ENCODE results near the gene PLSCR4. TPM values are rescaled to one million over a fixed set of nuclear protein-coding genes. Genes with fewer than 3 reads are reported as not detected.
"Not testable (repeated sequence)": the region's sequence is repeated elsewhere in the genome, so short reads cannot be mapped to it uniquely, and the experiment has no call there.

The PLSCR4 gene
- total and polyA plus RNA-seq, 8 donors = 6.1 to 76.3 (median 18.6) TPM

GRCh38 chr3:146256851-146257486, 6.1 kb upstream of the PLSCR4 start:
- no peak overlapping the region for H3K27ac ChIP-seq
- WGBS, 5 donors = 70 to 83% (median 77%) methylated on average over 1 to 3 of the region's 3 CpGs
- intact Hi-C loops (cut with DNase I; ENCODE audit: low total_unique reads) = no loop called here
- no peak for DNase-seq
- H3K27me3 ChIP-seq = no peaks in the 10 kb centered on the region
- H3K4me3 ChIP-seq = no peak overlapping the region
- peaks cover 0 to 2% (median under 1%) of the 10 kb centered on the region in 4 donors for H3K4me1 ChIP-seq
- TF ChIP-seq POLR2A (IDR thresholded peaks at IDR 0.05) = no peak
- no peak for TF ChIP-seq CTCF (IDR thresholded peaks at IDR 0.05)
- no peak for TF ChIP-seq EP300 (IDR thresholded peaks at IDR 0.05)
- no peak for TF ChIP-seq POLR2AphosphoS5 (IDR thresholded peaks at IDR 0.05)
- H3K9me3 ChIP-seq = peaks cover 0 to 4% (median 1%) of the 10 kb centered on the region in 4 donors
- H3K36me3 ChIP-seq = no peaks in the 10 kb centered on the region

GRCh38 chr3:146252445-146252844, 1.5 kb upstream of the PLSCR4 start:
- DNase-seq; H3K4me3 ChIP-seq; H3K27me3 ChIP-seq; intact Hi-C loops (cut with DNase I; ENCODE audit: low total_unique reads); H3K36me3 ChIP-seq; H3K9me3 ChIP-seq: not testable (repeated sequence)
- H3K4me1 ChIP-seq = peaks cover 0 to 37% (median 18%) of the 10 kb centered on the region in 4 donors
- WGBS, 5 donors = 74 to 87% (median 82%) methylated on average over 10 of the region's 10 CpGs
- H3K27ac ChIP-seq = peak overlapping the region in 4 of 5 donors; percentile 91 to 96 (median 92)

GRCh38 chr3:146249921-146250320, 984 bp downstream of the PLSCR4 start:
- Histone ChIP-seq H3K9me3 (peaks cover 0 to 4% (median 1%) of the 10 kb centered on the region in 4 donors), H3K36me3 (no peaks in the 10 kb centered on the region), H3K4me3 (peak overlapping the region; percentile 83 to 95 (median 87)), H3K27me3 (no peaks in the 10 kb centered on the region), H3K4me1 (peaks cover 0 to 54% (median 24%) of the 10 kb centered on the region in 4 donors), H3K27ac (peak overlapping the region in 4 of 5 donors; percentile 91 to 96 (median 92))
- WGBS, 5 donors = 35 to 69% (median 50%) methylated on average over 1 of the region's 1 CpG
- intact Hi-C loops (cut with DNase I; ENCODE audit: low total_unique reads) = no loop called here
- no peak for DNase-seq
- TF ChIP-seq POLR2A (IDR thresholded peaks at IDR 0.05) (no peak), CTCF (IDR thresholded peaks at IDR 0.05) (no peak), POLR2AphosphoS5 (IDR thresholded peaks at IDR 0.05) (no peak), EP300 (IDR thresholded peaks at IDR 0.05) (no peak)

GRCh38 chr3:146247911-146248310, 3.0 kb downstream of the PLSCR4 start:
- no peak overlapping the region for H3K27ac ChIP-seq
- H3K4me1 ChIP-seq = peaks cover 0 to 54% (median 24%) of the 10 kb centered on the region in 4 donors
- no peak for DNase-seq
- TF ChIP-seq EP300 (IDR thresholded peaks at IDR 0.05) (no peak), CTCF (IDR thresholded peaks at IDR 0.05) (no peak), POLR2A (IDR thresholded peaks at IDR 0.05) (no peak), POLR2AphosphoS5 (IDR thresholded peaks at IDR 0.05) (no peak)
- peak overlapping the region in 1 of 4 donors; percentile 95 for H3K4me3 ChIP-seq
- no peaks in the 10 kb centered on the region for H3K9me3 ChIP-seq
- WGBS, 5 donors = 83 to 97% (median 95%) methylated on average over 1 of the region's 1 CpG
- H3K27me3 ChIP-seq = no peaks in the 10 kb centered on the region
- H3K36me3 ChIP-seq = no peaks in the 10 kb centered on the region
- intact Hi-C loops (cut with DNase I; ENCODE audit: low total_unique reads) = no loop called here

GRCh38 chr3:146246526-146246925, 4.4 kb downstream of the PLSCR4 start:
- H3K4me1 ChIP-seq = peaks cover 0 to 47% (median 19%) of the 10 kb centered on the region in 4 donors
- H3K27me3 ChIP-seq = no peaks in the 10 kb centered on the region
- no peaks in the 10 kb centered on the region for H3K36me3 ChIP-seq
- H3K9me3 ChIP-seq = peaks cover 0 to 4% (median 0%) of the 10 kb centered on the region in 4 donors
- H3K4me3 ChIP-seq = no peak overlapping the region
- WGBS, 5 donors = 46 to 72% (median 55%) methylated on average over 2 of the region's 2 CpGs
- TF ChIP-seq EP300 (IDR thresholded peaks at IDR 0.05) = no peak
- no peak for TF ChIP-seq CTCF (IDR thresholded peaks at IDR 0.05)
- TF ChIP-seq POLR2A (IDR thresholded peaks at IDR 0.05) = no peak
- TF ChIP-seq POLR2AphosphoS5 (IDR thresholded peaks at IDR 0.05) = no peak
- no peak overlapping the region for H3K27ac ChIP-seq
- DNase-seq = no peak
- intact Hi-C loops (cut with DNase I; ENCODE audit: low total_unique reads) = no loop called here
